ENCODE results near the gene ABCA9.
"Not testable (repeated sequence)": the region's sequence is repeated elsewhere in the genome, so short reads cannot be mapped to it uniquely, and the experiment has no call there.

The ABCA9 gene

GRCh38 chr17:68944435-68945035 lies 116.2 kb downstream of the ABCA9 start:
- no peak overlapping the region for H3K27ac ChIP-seq
- no peak overlapping the region for H3K4me2 ChIP-seq (ENCODE audit: low read length)
- H3K36me3 ChIP-seq (ENCODE audit: control insufficient read depth, insufficient read depth, low read length) = no peaks in the 10 kb centered on the region
- H3K79me2 ChIP-seq = no peaks in the 10 kb centered on the region
- no peaks in the 10 kb centered on the region for H3K27me3 ChIP-seq (ENCODE audit: control insufficient read depth, insufficient read depth, low read length)
- no peaks in the 10 kb centered on the region for H3K4me1 ChIP-seq
- H3K9ac ChIP-seq = no peak overlapping the region
- TF ChIP-seq, protein P1, sequence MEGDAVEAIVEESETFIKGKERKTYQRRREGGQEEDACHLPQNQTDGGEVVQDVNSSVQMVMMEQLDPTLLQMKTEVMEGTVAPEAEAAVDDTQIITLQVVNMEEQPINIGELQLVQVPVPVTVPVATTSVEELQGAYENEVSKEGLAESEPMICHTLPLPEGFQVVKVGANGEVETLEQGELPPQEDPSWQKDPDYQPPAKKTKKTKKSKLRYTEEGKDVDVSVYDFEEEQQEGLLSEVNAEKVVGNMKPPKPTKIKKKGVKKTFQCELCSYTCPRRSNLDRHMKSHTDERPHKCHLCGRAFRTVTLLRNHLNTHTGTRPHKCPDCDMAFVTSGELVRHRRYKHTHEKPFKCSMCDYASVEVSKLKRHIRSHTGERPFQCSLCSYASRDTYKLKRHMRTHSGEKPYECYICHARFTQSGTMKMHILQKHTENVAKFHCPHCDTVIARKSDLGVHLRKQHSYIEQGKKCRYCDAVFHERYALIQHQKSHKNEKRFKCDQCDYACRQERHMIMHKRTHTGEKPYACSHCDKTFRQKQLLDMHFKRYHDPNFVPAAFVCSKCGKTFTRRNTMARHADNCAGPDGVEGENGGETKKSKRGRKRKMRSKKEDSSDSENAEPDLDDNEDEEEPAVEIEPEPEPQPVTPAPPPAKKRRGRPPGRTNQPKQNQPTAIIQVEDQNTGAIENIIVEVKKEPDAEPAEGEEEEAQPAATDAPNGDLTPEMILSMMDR (IDR thresholded peaks at IDR 0.05) = no peak
- no peak overlapping the region for H2AFZ ChIP-seq
- H3K9me3 ChIP-seq (ENCODE audit: control insufficient read depth, low read length) = no peaks in the 10 kb centered on the region
- no peak overlapping the region for H3K4me3 ChIP-seq (ENCODE audit: low read depth, low read length)

DNA sequence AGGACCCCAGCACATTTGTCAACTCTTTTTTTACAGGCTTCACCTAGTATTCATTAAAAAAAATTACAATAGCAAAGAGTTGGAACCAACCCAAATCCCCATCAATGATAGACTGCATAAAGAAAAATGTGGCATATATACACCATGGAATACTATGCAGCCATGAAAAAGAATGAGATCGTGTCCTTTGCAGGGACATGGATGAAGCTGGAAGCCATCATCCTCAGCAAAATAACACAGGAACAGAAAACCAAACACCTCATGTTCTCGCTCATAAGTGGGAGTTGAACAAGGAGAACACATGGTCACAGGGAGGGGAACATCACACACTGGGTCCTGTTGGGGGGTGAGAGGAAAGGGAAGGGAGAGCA lies 116.9 kb downstream of the ABCA9 start:
- H3K4me3 ChIP-seq (ENCODE audit: low read depth, low read length); H2AFZ ChIP-seq; H3K9ac ChIP-seq; H3K79me2 ChIP-seq; H3K36me3 ChIP-seq (ENCODE audit: control insufficient read depth, insufficient read depth, low read length); H3K9me3 ChIP-seq (ENCODE audit: control insufficient read depth, low read length); H3K27ac ChIP-seq; H3K4me1 ChIP-seq; H3K4me2 ChIP-seq (ENCODE audit: low read length); H3K27me3 ChIP-seq (ENCODE audit: control insufficient read depth, insufficient read depth, low read length): not testable (repeated sequence)

GRCh38 chr17:68943123-68943811 lies 117.5 kb downstream of the ABCA9 start:
- H3K4me2 ChIP-seq (ENCODE audit: low read length) = no peak overlapping the region
- no peaks in the 10 kb centered on the region for H3K9me3 ChIP-seq (ENCODE audit: control insufficient read depth, low read length)
- H3K9ac ChIP-seq = no peak overlapping the region
- H3K4me1 ChIP-seq = no peaks in the 10 kb centered on the region
- H3K36me3 ChIP-seq (ENCODE audit: control insufficient read depth, insufficient read depth, low read length) = no peaks in the 10 kb centered on the region
- H3K79me2 ChIP-seq = no peaks in the 10 kb centered on the region
- TF ChIP-seq, protein P1 (IDR thresholded peaks at IDR 0.05) = no peak
- H2AFZ ChIP-seq = no peak overlapping the region
- no peak overlapping the region for H3K27ac ChIP-seq
- no peak overlapping the region for H3K4me3 ChIP-seq (ENCODE audit: low read depth, low read length)
- H3K27me3 ChIP-seq (ENCODE audit: control insufficient read depth, insufficient read depth, low read length) = no peaks in the 10 kb centered on the region

DNA sequence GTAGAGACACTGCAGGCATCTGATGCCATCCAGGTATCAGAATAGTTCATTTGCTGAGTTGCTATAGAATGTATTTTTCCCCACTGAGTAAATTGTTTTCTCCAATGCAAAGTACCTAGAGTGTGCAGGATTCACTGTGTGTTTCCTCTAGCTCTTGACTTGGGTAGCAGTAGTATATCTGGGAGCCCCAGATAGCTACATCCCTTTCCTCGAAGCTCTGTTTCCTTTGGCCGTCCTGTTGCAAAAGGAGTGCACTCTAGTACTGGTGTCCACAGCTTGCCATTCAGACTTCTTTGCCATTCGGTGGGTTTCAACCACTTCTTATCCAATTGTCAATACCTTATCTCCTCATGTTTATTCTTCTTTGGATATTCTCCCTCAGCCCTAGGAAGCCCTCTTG lies 118.3 kb downstream of the ABCA9 start:
- no peak overlapping the region for H3K9ac ChIP-seq
- H3K27ac ChIP-seq = no peak overlapping the region
- H3K9me3 ChIP-seq (ENCODE audit: control insufficient read depth, low read length) = no peaks in the 10 kb centered on the region
- no peaks in the 10 kb centered on the region for H3K36me3 ChIP-seq (ENCODE audit: control insufficient read depth, insufficient read depth, low read length)
- TF ChIP-seq, protein P1 (IDR thresholded peaks at IDR 0.05) = no peak
- no peak overlapping the region for H3K4me3 ChIP-seq (ENCODE audit: low read depth, low read length)
- no peaks in the 10 kb centered on the region for H3K79me2 ChIP-seq
- H2AFZ ChIP-seq = no peak overlapping the region
- H3K4me1 ChIP-seq = no peaks in the 10 kb centered on the region
- no peak overlapping the region for H3K4me2 ChIP-seq (ENCODE audit: low read length)
- no peaks in the 10 kb centered on the region for H3K27me3 ChIP-seq (ENCODE audit: control insufficient read depth, insufficient read depth, low read length)

DNA sequence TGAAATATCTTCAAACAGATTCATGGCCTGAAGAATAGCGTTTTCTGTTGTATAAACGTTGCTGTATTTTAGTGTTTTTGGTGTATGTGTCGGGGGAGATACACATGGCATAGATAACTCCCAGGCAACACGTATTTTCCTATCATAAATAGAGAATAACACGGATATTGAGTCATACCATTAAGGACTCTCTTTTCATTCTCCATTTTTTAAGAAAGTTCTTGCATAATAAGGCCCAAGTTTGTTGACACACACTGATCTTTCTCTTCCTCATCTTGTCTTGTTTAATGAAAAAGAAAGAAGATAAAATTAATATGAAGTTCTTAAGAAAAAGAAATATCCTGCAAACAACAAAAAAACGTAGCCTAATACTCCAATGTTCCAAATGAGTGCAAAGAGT lies 119.0 kb downstream of the ABCA9 start:
- no peak overlapping the region for H3K9ac ChIP-seq
- no peak overlapping the region for H2AFZ ChIP-seq
- no peaks in the 10 kb centered on the region for H3K27me3 ChIP-seq (ENCODE audit: control insufficient read depth, insufficient read depth, low read length)
- TF ChIP-seq, protein P1 (IDR thresholded peaks at IDR 0.05) = no peak
- no peak overlapping the region for H3K4me2 ChIP-seq (ENCODE audit: low read length)
- H3K4me3 ChIP-seq (ENCODE audit: low read depth, low read length) = no peak overlapping the region
- no peaks in the 10 kb centered on the region for H3K36me3 ChIP-seq (ENCODE audit: control insufficient read depth, insufficient read depth, low read length)
- H3K79me2 ChIP-seq = no peaks in the 10 kb centered on the region
- H3K27ac ChIP-seq = no peak overlapping the region
- no peaks in the 10 kb centered on the region for H3K4me1 ChIP-seq
- no peaks in the 10 kb centered on the region for H3K9me3 ChIP-seq (ENCODE audit: control insufficient read depth, low read length)

All from parathyroid adenoma (tissue), 2 donors.